ENCODE data around the gene APMAP.

Gene APMAP, protein sequence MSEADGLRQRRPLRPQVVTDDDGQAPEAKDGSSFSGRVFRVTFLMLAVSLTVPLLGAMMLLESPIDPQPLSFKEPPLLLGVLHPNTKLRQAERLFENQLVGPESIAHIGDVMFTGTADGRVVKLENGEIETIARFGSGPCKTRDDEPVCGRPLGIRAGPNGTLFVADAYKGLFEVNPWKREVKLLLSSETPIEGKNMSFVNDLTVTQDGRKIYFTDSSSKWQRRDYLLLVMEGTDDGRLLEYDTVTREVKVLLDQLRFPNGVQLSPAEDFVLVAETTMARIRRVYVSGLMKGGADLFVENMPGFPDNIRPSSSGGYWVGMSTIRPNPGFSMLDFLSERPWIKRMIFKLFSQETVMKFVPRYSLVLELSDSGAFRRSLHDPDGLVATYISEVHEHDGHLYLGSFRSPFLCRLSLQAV

DNA sequence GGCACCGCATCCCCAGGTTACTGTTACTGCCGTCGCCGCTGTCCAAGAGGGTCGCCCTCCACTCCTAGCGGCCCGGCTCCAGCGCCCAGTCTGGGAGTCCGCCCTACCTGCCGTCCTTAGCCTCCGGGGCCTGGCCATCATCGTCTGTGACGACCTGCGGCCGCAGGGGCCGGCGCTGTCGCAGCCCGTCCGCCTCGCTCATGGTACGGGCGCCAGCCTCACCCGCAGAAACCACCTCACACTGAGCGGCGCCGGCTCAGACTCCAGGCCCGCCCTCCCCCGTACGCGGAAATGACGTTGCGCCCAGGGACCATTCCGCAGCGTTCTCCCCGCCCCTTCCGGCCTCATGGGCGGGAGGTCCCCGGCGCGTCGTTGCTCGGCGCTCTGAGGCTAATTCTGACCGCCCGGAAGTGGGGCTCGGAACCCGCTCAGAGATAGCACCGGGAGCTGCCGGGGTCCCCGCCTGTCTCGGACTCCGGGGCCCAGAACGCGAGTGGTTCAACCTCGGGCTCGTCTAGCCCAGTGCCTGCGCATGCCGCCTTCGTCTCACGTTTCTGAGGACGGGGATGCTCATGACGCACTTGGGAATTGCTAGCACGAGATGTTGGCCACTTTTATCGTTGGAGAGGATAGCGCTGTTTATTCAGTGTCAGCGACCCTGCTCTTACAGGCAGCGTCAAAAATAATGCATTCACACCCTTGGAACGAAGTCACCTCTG is at the start of gene APMAP:
Gene APMAP, minus strand, starts transcription at position 265 of the 719 bp plus-strand sequence. Its CDS starts 63 bp downstream, at position 202.
- DNase-seq, result peak; percentile 97

- DNase-seq, result no peak
Measured at GRCh38 chr20:25041813-25042530, 49.4 kb upstream of the APMAP start.

DNA sequence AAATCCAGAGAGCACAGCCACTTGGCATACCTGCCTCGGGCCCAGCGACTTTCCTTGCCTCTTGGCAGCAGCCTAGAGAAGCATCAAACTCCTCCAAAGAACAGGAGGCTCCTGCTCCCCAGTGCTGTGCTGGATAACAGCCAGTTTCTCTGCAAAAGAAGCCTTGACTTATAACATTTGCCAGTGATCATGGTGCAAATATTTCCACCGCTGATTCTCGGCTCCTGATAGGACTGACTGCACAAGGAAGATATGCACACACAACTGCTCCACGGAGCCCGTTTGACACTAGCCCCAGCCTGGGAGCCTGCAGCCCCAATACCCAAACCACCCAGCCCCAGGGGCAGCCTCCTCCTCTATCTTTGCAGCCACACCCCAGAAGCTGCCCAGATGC is 47.9 kb upstream of the APMAP start:
- no peak for DNase-seq

DNA sequence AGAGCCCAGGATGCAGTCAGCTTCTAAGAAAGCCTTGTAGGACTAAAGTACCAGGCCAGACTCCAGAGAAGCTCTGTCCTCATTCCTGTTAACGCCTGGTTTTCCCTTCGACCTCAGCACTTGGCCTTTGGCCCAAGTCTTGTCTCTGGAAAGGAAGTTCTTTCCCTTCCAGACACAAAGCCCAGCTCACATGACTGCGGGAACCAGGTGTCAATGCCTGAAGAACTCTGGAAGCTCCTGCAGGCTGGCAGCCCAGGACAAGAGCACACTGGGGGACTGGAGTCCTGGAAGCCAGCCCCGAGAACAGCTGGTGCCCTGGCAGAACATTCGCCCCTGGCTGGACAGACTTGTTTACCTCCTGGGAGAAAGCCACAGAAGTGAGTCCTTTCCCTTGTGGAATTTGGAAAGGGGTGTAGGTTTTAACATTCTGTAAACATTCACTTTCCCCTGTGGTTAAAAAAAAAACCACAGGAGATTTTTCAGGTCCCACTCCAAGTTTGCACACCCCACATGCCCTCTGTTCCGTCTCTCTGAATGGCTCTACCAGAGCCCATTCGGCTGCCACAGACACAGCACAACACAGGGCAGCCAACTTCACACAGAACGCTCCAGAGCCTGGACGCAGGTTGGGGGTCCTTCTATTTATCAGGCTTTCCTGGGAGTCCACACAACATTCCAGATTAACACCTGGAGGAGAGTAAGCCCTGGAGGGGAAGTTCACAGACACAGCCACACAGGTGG is 47.3 kb upstream of the APMAP start:
- no peak for DNase-seq

DNA sequence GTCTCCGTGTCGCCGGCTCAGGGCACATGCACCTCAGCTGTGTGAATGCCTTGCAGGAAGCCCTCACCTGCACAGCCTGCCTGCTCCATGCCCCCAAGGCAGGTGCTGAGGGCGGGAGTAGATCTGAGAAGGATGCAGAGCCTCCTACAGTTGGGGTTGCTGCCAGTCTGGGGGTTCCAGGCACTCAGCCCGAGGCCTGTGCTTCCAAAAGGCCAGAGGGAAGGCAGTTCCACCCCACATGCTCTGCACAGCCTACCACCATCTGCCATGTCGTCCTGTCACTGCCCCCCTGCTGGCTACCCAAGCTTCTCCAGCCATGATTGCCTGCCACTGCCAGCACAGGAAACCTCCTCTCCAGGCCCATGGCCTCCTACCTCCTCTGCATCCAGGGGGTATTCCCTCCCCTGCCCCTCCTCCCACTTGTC is 46.1 kb upstream of the APMAP start:
- no peak for DNase-seq

DNA sequence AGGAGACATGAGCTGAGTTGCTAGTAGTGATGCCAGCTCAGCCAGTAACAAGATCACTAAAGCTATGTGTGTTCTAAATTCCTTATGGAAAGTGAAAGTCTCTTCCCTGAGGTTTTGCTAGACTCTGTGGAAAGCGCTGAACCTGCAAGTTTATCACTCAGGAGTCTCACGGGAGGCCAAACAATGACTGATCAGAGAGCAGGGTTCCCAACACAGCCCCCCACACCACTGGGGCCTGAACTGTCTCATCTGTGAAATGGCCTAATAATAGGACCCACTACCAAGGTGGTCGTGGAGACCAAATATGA is 45.5 kb upstream of the APMAP start:
- no peak for DNase-seq

- DNase-seq, result no peak
Measured at GRCh38 chr20:25037288-25038102, 44.9 kb upstream of the APMAP start.

DNA sequence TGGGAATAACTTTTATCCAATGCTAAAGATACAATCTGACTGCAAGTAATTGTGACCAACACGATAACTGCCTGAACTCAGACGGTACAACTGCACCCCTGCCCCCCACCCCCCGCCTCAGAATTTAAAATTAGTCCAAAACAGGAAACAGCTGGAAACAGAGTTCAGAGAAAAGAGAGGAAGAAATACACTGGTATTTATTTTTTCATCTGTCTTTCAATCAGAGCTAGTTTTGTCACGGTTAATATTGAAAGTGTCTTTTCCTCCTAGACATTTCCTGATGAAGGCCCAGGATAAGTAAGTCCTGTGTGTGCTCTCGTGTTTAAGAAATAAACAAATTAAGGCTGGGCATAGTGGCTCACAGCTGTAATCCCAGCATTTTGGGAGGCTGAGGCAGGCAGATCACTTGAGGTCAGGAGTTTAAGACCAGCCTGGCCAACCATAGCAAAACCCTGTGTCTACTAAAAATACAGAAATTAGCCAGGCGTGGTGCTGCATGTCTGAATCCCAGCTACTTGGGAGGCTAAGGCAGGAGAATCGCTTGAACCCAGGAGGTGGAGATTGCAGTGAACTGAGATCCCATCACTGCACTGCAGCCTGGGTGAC is 43.9 kb upstream of the APMAP start:
- no peak for DNase-seq

GRCh38 chr20:25035921-25036320 is 43.4 kb upstream of the APMAP start:
- peak; percentile 22 for DNase-seq

DNA sequence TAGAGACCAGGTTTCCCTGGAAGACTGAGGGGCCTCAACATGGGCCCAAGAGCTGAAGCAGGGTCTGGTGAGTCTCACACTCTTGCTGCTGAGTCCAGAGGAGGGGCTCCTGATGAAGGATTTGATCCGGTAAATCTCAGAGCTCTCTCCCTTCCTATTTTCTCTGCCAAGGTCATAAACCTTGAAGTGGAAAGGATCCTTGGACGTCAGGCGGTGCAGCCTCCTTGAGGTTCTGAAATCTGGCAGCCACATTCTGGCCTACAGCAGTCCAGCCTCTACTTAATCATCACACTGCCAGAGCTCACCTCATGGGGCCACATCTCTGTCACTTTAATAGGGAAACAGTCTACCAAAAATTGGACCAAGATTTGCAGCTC is 41.4 kb upstream of the APMAP start:
- DNase-seq, result no peak

- no peak for DNase-seq
Measured at GRCh38 chr20:25033265-25033923, 40.8 kb upstream of the APMAP start.

DNA sequence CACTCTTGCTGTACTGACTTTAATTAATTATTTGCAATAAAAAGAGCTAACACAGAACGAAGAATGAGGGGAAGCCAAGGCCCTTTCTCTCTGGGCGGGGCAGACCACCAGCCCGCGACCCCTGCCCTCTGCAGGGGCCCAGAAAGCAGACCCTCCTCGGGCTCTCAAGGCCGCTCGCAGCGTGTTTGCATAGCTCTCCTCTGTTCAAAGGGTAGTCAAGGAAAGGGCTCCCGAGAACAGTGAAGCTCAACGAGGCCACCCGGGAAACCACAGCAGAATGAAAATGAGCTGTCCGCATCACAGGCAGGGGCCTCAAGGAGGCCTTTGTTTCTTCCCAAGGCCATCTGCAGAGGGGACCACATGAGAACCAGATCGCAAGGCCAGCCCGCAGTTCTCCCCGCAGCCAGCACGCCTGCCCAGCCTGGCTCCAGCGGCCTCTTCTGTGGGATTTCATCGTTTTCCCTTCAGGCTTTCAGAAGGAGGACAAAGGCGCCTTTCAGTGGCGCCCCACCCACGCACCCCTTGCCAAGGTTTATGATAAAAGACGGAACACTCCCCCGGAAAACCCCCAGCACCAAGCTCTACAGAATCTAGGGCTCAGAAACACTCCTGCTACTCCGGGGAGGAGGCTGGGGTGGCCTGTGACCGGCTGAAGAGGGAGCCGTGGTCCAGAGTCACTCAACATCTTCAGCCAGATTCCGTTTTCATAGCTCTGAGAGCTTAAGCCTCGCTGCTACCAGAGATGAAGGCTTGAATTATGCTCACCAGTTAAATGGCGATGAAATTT is 40.1 kb upstream of the APMAP start:
- DNase-seq, result no peak

DNA sequence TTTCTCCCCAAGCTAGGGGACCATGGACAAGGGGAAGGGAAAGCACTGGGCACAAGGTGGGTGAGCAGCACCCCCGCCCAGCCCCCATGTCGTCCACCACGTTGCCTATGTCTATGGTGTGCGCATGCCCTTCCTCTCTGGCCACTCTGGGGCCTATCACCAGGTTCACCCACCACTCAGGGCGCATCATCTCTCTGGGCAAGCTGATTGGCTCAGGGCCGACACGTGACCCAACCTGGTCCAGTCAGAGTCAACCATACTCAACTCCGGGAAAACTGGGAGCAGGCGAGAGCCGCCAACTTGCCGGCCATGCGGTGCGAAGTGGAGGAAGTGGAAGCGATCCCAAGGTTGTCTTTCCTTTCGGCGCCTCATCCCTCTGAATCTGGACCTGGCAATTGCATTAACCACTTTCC is 39.5 kb upstream of the APMAP start:
- DNase-seq, result no peak

GRCh38 chr20:25031241-25031640 is 38.7 kb upstream of the APMAP start:
- no peak for DNase-seq

DNA sequence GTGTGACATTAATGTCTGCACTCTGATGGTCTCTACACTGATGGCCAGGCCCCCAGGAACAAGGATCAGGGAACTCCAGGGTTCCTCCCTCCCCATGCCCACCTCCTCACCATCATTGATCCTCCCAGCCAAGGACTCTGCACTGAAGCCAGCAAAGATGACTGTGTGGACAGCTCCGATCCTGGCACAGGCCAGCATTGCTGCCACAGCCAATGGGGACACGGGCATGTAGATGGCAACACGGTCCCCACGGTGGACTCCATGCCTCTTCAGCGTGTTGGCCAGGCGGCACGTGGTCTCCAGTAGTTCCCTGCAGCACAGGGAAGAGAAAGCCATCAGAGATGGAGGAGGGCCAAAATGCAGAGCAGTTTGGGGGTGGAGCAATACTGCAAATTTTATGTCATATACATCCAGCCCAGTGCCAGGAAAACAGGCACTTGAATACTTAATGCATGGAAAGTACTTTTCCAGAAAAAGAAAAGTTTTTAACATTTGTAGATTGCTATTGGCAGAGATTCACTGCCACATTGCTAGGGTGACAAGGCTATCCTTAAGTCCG is 38.2 kb upstream of the APMAP start:
- DNase-seq, result no peak

- DNase-seq, result no peak
Measured at GRCh38 chr20:25030007-25030648, 37.6 kb upstream of the APMAP start.

DNA sequence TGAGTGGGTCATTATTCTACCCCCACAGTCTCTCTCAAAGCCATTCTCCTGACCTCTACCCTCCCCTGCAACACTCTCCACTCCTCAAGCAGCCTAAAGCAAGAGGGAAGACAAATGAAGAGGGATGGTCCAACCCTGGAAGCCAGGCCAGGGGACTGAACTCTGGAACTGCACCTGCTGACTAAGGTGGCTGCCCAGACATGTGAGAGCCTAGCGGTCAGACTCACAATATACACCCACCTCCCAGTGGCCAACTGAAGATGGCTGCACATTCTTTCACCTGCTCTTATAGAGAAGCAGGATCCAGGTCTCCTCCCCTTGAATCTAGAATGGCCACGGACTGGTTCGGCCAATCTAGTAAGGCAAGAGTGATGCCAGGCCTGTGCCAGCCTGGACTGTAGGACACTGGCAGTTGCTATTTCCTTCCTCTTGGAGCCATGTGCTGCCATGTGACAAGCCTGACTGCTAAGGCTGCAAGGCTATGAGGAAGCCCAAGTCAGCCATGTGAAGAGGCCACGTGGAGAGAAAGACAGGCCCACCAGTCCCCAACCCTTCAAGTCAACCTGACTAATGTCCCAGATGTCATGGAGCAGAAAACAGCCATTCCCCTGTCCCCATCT is 33.5 kb upstream of the APMAP start:
- DNase-seq, result no peak

DNA sequence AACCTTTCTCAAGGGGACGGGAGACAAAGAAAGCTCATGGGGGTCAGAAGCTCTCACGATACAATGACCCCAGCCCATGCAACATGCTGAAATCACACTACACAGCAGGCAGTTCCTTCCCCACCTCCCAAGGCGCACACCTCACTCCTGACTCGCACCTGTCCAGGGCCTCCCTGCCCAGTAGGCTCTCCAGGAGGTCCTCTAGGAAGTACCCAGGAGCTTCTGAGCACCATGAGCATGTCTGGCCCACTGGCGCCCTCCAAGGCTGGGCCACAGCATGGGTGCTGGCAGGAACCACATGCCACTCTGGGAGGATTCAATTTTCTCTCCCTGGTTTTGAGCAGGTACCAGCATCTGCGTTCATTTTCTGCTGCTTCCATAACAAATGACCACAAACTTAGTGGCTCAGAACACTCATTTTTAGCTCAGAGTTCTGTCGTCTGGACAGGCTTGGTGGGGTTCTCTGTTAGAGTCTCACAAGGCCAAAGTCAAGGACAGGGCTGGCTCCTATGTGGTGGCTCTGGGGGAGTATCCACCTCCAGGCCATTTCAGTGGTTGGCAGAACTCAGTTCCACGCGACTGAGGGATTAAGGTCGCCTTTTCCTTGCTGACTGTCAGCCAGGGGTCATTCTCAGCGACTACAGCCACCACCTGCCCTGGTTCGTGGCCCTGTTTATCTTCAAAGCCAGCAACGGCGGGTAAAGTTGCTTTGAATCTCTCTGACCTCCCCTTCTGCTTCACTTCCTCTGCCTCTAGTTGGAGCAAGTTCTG is 32.7 kb upstream of the APMAP start:
- DNase-seq, result no peak
